Skin of body (tissue), 2 donors: Measurements from ENCODE around the gene OR51I2. TPM values are rescaled to one million over a fixed set of nuclear protein-coding genes. Genes with fewer than 3 reads are reported as not detected.

Experiments used
- DNase-seq: peaks from one replicate; lab custom pipeline; 2025; lab: John Stamatoyannopoulos, UW
- total RNA-seq: library from RNA; depleted of rRNA; stranded (reverse); fragments of >200 nt; gene quantifications from one replicate; pipeline ENCODE4 v1.2.3, GENCODE V29; 2014

OR51I2 gene
- total RNA-seq, 1 donor from 2014 or later, result not detected

DNA sequence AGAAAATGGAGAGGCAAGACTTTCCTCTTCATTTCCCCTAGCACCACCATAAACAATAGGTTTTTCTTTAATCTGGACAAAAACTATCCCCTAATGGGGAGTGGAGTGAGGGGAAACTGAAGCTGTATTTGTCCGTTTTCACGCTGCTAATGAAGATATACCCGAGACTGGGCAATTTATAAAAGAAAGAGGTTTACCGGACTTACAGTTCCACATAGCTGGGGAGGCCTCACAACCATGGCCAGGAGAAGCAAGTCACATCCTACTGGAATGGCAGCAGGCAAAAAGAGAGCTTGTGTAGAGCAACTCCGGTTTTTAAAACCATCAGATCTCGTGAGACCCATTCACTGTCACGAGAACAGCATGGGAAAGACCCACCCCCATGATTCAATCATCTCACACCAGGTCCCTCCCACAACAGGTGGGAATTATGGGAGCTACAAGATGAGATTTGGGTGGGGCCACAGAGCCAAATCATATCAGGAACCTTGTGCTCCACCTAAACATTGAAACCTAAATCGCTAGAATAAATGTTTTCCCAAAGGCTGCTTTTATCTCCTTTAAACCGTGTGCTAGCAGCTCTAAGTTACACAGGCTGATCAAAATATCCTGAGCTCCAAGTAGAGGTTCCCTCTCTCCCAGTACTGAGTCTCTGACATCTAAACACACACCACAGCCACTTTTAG, 56.4 kb downstream of the OR51I2 start:
- DNase-seq, result no peak

Other genes starting within 250 kb of the OR51I2 start
- gene OR51V1, start 248.6 kb upstream of the OR51I2 start, total RNA-seq, result not detected
- 2,108 TPM for gene HBB, start 222.3 kb upstream of the OR51I2 start, total RNA-seq
- not detected for gene HBD, start 214.8 kb upstream of the OR51I2 start, total RNA-seq
- 299 TPM for gene HBG1, start 199.5 kb upstream of the OR51I2 start, total RNA-seq
- 12,811 TPM for gene HBG2, start 194.5 kb upstream of the OR51I2 start, total RNA-seq
- gene HBE1, start 179.4 kb upstream of the OR51I2 start, total RNA-seq, result 27.0 TPM
- gene OR51B4, start 147.4 kb upstream of the OR51I2 start, total RNA-seq, result not detected
- gene OR51B2, start 125.0 kb upstream of the OR51I2 start, total RNA-seq, result 0.59 TPM
- gene OR51B5, start 105.8 kb upstream of the OR51I2 start, total RNA-seq, result 0.30 TPM
- gene OR51B6, start 97.8 kb upstream of the OR51I2 start, total RNA-seq, result not detected
- gene OR51M1, start 65.5 kb upstream of the OR51I2 start, total RNA-seq, result not detected
- gene OR51Q1, start 27.2 kb upstream of the OR51I2 start, total RNA-seq, result not detected
- 0.59 TPM for gene OR51I1, start 7.8 kb upstream of the OR51I2 start, total RNA-seq
- gene OR52D1, start 39.4 kb downstream of the OR51I2 start, total RNA-seq, result not detected
- gene UBQLN3, start 60.6 kb downstream of the OR51I2 start, total RNA-seq, result 0.49 TPM
- 0.49 TPM for gene UBQLNL, start 67.4 kb downstream of the OR51I2 start, total RNA-seq
- gene OR52H1, start 99.2 kb downstream of the OR51I2 start, total RNA-seq, result 0.59 TPM
- gene OR52B6, start 131.6 kb downstream of the OR51I2 start, total RNA-seq, result not detected
- 1.9 TPM for gene TRIM6, start 147.3 kb downstream of the OR51I2 start, total RNA-seq
- gene TRIM34, start 175.7 kb downstream of the OR51I2 start, total RNA-seq, result 5.2 TPM
- 19.0 TPM for gene TRIM5, start 235.8 kb downstream of the OR51I2 start, total RNA-seq
- gene TRIM22, start 240.5 kb downstream of the OR51I2 start, total RNA-seq, result 13.0 TPM